ENCODE measurements around the gene SPP2. TPM values are rescaled to one million over a fixed set of nuclear protein-coding genes. Genes with fewer than 3 reads are reported as not detected.

Gene SPP2
- total and polyA plus RNA-seq, 8 donors = 0.73 TPM; not detected in 7

DNA sequence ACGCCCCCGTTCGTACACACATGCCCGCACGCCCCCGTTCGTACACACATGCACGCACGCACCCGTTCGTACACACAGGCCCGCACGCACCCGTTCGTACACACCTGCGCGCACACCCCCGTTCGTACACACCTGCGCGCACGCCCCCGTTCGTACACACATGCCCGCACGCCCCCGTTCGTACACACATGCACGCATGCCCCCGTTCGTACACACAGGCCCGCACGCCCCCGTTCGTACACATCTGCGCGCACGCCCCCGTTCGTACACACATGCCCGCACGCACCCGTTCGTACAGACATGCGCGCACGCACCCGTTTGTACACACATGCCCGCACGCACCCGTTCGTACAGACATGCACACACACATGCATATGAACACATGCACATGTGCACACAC, 45.7 kb downstream of the SPP2 start:
- Histone ChIP-seq H3K9me3 (no peaks in the 10 kb centered on the region), H3K27me3 (no peaks in the 10 kb centered on the region), H3K27ac (no peak overlapping the region), H3K36me3 (no peaks in the 10 kb centered on the region), H3K4me1 (peaks cover 6 to 15% (median 15%) of the 10 kb centered on the region in 4 donors), H3K4me3 (no peak overlapping the region)
- WGBS, 5 donors = 96 to 97% (median 96%) methylated on average over 51 to 52 of the region's 52 CpGs
- TF ChIP-seq, protein P1, sequence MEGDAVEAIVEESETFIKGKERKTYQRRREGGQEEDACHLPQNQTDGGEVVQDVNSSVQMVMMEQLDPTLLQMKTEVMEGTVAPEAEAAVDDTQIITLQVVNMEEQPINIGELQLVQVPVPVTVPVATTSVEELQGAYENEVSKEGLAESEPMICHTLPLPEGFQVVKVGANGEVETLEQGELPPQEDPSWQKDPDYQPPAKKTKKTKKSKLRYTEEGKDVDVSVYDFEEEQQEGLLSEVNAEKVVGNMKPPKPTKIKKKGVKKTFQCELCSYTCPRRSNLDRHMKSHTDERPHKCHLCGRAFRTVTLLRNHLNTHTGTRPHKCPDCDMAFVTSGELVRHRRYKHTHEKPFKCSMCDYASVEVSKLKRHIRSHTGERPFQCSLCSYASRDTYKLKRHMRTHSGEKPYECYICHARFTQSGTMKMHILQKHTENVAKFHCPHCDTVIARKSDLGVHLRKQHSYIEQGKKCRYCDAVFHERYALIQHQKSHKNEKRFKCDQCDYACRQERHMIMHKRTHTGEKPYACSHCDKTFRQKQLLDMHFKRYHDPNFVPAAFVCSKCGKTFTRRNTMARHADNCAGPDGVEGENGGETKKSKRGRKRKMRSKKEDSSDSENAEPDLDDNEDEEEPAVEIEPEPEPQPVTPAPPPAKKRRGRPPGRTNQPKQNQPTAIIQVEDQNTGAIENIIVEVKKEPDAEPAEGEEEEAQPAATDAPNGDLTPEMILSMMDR (IDR thresholded peaks at IDR 0.05) = no peak
- TF ChIP-seq POLR2AphosphoS5 (IDR thresholded peaks at IDR 0.05) (no peak), EP300 (IDR thresholded peaks at IDR 0.05) (no peak), POLR2A (IDR thresholded peaks at IDR 0.05) (no peak)
- DNase-seq = no peak
- intact Hi-C loops (cut with DNase I; ENCODE audit: low total_unique reads) = no loop called here

DNA sequence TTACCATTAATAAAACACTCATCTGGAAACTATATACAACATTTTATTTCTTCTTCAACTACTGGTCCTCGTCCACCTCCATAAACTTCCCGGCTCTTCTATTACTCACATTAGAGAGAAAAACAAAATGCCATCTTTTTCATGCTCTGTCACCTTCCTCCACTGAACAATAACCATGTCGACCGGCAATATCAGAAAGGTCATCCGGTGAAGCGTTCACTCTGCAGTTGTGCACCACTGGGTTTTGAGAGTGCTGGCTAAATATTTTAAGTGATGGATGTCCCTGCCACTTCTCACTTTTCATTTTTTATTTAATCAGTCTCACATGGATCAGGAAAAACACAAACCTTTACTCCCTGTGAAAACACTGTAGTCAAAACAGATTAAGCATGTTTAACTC, 48.2 kb downstream of the SPP2 start:
- DNase-seq = no peak
- 62 to 71% (median 65%) methylated on average over 6 of the region's 6 CpGs for WGBS, 5 donors
- TF ChIP-seq EP300 (IDR thresholded peaks at IDR 0.05) = no peak
- TF ChIP-seq, protein P1 (IDR thresholded peaks at IDR 0.05) = no peak
- no peak for TF ChIP-seq POLR2AphosphoS5 (IDR thresholded peaks at IDR 0.05)
- TF ChIP-seq POLR2A (IDR thresholded peaks at IDR 0.05) = no peak

DNA sequence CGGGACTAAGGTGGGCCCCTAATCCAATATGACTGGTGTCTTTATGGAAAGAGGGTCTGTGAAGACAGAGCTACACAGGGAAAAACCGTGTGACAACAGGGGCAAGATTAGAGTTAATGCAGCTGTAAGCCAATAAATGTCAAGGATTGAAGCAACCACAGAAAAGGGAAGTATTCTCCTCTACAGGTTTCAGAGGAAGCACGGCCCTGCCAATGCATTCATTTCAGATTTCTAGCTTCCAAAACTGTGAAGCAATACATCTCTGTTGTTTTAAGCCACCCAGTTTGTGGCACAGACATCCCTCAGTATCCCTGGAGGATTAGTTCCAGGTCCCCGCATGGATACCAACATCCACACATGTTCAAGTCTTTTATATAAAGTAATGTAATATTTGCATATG, 48.8 kb downstream of the SPP2 start:
- no peaks in the 10 kb centered on the region for H3K9me3 ChIP-seq
- 23 to 49% (median 36%) methylated on average over 4 of the region's 4 CpGs for WGBS, 5 donors
- no peak for DNase-seq
- no peaks in the 10 kb centered on the region for H3K36me3 ChIP-seq
- no peaks in the 10 kb centered on the region for H3K4me1 ChIP-seq
- TF ChIP-seq POLR2AphosphoS5 (IDR thresholded peaks at IDR 0.05) (no peak), POLR2A (IDR thresholded peaks at IDR 0.05) (no peak), EP300 (IDR thresholded peaks at IDR 0.05) (no peak)
- TF ChIP-seq, protein P1 (IDR thresholded peaks at IDR 0.05) = no peak
- H3K4me3 ChIP-seq = no peak overlapping the region
- no peaks in the 10 kb centered on the region for H3K27me3 ChIP-seq
- intact Hi-C loops (cut with DNase I; ENCODE audit: low total_unique reads) = no loop called here
- H3K27ac ChIP-seq = no peak overlapping the region

More for the DNA sequence above, 48.2 kb downstream of the SPP2 start:
- Histone ChIP-seq H3K36me3 (no peaks in the 10 kb centered on the region), H3K4me1 (no peaks in the 10 kb centered on the region), H3K27ac (no peak overlapping the region), H3K27me3 (no peaks in the 10 kb centered on the region), H3K4me3 (no peak overlapping the region), H3K9me3 (no peaks in the 10 kb centered on the region)
- intact Hi-C loops (cut with DNase I; ENCODE audit: low total_unique reads) = no loop called here

DNA sequence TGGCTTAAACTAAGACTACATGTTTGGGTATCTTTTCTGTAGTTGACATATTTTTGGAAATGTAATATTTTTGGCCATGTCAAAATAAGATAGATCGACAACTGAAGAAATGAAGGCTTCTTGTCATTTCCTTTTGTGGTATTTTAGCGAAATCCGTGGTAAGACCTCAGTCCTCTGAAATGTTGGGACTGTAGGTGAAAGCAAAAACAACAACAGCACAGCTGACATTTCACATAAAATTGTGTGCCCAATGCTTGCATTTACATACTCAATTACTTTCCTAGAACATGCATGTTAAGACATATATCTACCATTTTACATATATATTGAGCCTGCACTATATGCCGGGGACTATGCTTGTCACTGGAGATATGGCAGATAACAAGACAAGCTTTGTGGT, 50.2 kb downstream of the SPP2 start:
- H3K4me3 ChIP-seq = no peak overlapping the region
- intact Hi-C loops (cut with DNase I; ENCODE audit: low total_unique reads) = no loop called here
- no peak for DNase-seq
- no peak overlapping the region for H3K27ac ChIP-seq
- H3K4me1 ChIP-seq = no peaks in the 10 kb centered on the region
- no peaks in the 10 kb centered on the region for H3K36me3 ChIP-seq
- TF ChIP-seq, protein P1 (IDR thresholded peaks at IDR 0.05) = no peak
- no peak for TF ChIP-seq POLR2A (IDR thresholded peaks at IDR 0.05)
- TF ChIP-seq POLR2AphosphoS5 (IDR thresholded peaks at IDR 0.05) = no peak
- TF ChIP-seq EP300 (IDR thresholded peaks at IDR 0.05) = no peak
- 69 to 80% (median 74%) methylated on average over 4 of the region's 4 CpGs for WGBS, 5 donors
- H3K9me3 ChIP-seq = no peaks in the 10 kb centered on the region
- no peaks in the 10 kb centered on the region for H3K27me3 ChIP-seq

All from stomach (tissue), 9 donors.